ENCODE data around the gene HOXB3.
"Not testable (repeated sequence)": the region's sequence is repeated elsewhere in the genome, so short reads cannot be mapped to it uniquely, and the experiment has no call there.

HOXB3 gene

DNA sequence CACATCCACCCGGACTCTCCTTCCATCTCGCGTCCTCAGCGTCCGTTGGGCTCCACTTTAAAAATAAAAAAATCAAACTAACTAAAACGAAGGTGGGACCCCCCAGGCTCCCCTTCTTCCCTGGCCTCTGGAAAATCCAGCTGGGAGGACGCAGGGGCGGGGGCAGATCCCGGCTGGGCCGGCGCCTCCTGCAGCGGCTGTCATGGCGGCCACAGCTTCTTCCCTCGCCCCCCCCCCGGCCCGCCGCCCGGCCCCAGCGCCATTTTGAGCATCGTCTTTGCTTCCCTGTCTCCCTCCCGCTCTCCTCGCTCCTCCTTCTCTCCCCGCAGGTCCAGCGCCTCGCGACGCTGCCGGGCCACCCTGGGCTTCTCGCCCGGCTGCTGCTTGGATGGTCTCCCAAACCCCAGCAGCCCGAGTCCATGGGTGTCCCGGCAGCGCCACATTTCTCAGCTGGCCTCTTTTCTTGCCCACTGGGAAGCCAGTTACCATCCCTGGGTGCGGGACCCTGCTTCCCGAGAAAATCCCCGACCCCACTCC is 48.4 kb downstream of the HOXB3 start:
- DNase-seq, result no peak

DNA sequence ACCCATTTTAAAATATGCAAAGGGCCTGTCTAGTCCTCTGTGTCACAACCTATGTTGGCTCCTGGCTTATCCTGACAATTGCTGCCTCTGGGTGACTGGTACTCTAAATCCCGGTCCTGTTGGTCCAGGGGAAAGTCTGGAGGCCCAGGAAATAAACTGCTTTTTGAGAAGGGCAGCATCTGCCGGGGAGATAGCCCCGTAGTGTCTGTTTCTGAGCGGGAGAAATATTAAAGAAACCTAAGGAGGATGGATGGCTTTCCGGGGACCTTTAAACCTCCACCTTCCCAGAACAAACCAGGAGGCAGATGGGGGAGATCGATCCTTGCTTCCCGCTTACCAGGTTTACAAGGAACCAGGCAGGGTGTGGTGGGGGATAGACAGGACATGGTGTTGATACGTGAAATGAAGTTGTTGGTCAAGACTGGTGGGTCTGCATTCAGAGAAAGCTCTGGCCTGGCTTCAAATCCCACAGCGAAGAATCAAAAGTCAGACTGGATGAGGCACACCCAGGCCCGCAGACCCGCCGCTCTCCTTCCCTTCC is 48.9 kb downstream of the HOXB3 start:
- DNase-seq, result no peak

DNA sequence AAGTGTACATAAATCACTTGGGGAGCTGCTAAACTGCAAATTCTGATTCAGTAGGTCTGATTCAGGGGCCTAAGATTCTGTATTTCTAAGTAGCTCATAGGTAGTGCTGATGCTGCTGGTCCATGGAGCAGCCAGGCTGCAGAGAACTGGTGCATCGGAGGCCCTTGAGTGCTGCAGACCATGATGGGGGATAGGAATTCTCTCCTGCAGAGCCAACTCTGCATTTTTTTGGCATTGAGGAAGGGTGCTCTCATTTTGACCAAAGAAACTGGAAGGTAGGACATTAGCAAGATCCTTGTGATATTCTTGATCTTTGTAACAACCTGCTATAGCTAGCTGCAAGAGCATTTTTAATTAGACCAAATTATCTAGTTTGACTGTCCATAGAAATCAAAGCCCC is 49.8 kb downstream of the HOXB3 start:
- no peak for DNase-seq

DNA sequence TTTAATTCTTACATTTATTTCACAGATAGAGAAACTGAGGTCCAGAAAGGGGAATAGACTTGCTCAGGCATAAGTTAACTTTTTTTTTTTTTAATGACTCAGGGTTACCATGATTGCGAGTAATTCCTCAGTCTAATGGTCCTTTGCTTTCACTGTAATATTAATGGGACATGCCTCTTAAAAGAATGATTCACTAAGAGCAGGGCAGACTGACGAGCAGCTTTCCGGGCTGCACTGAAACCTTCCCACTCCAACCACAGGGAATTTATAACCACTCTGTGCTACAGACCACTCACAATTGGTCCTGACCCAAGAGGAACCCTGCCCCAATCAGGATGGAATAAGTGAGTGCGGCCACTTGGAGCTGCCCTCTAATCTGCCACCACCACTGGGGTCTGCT is 50.9 kb downstream of the HOXB3 start:
- DNase-seq, result no peak

DNA sequence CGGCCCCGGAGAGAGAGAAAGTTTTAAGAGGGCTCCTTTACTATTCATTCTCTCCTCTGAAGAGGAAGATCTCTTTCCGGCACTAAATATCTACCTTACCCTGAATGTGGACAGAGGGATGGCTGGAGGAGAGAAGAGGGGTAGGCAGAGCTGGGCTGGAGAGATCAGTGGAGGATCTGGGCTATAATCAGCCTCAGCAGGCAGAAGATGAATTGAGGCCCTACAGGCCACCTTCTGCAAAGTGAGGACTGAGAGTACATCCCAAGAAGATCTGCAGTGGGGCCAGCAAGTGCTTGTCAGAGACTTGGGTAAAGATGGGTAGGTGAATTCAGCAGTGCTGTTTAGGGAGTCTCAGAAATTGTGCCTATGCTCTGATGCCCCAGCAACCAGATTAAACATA is 52.7 kb downstream of the HOXB3 start:
- DNase-seq, result no peak

DNA sequence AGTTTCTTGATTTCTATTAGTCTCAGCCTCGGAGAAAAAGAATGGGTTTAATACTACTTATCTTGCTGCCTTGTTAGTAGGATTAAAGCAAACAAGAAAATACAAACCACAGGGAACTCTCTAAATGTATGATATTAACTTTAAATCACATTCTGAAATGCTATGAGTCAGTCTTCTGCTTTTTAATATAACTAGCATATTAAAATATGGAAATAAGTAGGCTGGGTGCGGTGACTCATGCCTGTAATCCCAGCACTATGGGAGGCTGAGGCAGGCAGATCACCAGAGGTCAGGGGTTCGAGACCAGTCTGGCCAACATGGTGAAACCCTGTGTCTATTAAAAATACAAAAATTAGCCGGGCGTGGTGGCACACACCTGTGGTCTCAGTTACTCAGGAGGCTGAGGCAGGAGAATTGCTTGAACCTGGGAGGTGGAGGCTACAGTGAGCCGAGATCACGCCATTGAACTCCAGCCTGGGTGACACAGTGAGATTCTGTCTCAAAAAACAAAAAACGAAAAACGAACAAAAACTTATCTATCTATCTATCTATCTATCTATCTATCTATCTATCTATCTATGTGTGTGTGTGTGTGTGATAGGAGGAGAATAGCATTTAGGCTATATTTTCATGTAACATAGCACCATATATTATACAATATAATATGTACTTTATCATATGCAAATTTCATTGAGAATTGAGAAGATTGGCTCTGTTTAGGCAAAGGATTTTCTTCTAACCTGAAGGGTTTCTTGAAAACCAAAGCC is 54.1 kb downstream of the HOXB3 start:
- DNase-seq, result not testable (repeated sequence)

DNA sequence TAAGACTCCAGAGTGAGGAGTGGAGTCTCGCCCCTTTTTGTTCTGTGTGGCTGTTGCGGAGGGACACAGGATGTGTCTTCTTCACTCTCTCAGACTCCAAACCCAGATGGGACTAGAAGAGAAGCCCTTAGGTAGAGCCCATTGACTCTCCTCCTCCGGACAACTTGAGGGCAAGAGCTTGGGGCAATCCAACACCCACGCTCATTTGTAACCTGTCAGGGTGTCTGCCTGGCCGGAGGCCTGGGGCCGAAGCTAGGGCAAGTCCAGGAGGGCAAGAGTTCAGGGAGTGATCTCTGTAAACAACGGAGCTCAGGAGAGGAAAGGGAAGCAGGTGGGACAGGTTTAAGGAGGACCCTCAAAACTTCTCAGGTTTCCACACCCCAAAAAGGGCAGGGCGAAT is 57.8 kb downstream of the HOXB3 start:
- no peak for DNase-seq

DNA sequence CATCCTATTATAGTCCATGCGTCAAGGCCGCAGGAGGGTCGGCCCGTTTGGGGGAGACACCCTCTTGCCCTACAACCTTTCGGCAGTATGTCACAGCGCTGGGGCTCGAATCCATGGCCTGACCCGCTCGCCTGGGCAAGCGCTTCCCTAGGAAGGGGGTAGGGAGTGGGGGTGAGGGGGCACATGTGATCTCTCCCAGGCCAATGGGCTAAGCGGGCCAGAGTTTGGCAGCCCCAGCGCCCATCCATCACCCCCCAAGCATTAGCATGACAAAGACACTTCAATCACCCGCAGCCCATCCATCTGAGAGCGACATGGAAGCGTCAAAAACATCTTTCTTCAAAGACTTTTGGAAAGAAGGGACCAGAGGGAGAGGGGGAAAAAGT is 59.2 kb downstream of the HOXB3 start, which contains the start of gene HOXB1:
HOXB1 (minus strand) TSS at position 125 of the 386 bp plus-strand sequence; CDS start at position 18, 107 bp downstream.
- DNase-seq, result no peak

DNA sequence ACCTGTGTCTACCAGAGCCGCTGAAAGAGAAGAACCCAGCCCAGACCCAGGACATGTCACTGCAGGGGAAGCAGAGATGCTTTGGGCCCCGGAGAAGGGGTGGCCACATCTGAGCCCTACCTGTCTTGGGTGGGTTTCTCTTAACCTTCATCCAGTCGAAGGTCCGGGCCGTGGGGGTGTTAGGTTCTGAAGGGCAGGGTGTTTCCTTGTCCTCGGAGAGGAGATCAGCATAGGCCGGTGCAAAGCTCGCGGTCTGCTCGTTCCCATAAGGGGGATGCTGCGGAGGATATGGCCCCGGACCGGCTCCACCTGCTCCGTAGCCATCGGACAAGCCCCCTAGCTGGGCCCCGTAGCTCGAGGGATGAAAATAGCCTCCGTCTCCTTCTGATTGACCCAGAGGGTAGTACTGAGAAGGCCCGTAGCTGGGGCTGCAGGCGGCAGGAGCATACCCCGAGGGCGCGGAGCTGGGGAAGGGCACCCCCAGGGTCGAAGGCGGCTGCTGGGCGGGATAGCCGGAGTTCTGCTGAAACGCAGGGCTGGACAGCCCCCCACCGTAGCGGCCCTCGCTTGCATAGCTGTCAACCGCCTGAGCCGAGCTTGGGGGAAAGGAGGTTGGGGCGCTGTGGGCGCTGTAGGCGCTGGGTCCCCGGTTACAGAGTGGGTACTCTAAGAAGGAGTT is 59.7 kb downstream of the HOXB3 start:
- no peak for DNase-seq

DNA sequence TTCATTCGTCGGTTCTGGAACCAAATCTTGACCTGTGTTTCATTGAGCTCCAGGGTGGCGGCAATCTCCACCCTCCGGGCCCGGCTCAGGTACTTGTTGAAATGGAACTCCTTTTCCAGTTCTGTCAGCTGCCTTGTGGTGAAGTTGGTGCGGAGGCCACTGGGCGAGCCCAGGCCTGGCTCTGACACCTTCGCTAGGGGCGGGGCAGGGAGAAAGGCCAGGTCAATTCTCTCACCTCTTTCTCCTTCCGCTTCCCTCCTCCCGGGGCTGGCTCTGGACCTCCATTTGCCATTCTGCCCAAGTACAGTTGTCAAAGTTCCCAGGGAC is 60.4 kb downstream of the HOXB3 start:
- no peak for DNase-seq

DNA sequence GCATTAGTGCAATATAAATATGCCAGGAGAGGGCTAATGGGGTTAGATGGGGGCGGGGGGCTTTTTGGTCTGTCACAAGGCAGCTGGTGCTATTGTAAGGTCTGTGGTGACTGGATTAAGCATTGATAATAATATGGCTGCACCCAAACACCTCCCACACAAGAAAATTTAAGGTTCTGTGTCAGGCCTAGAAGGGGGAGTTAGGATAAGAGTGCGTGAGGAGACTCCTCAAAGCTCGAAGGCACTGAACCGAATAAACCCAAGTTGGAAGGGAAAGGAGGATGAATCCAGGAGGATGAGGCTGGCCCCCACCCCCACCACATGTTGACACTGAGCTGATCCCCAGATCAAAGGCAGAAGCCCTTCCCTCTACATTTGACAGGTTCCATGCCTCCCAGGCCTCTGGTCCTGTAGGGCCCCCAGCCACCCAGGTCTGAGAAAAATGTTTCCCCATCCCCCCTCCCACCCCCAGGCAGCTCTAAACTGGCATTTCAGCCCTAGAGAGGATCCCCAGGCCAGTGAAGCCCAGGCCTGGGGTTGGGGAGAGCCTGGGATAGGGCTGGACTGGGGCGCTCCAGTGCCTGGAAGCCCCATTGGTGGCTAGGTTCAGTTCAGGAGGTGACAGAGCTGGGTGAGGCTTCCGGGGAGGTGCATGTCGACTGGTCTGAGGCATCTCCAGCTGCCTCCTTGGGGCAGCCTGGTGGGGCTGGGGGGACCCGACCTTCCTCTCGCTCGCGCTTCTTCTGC is 60.9 kb downstream of the HOXB3 start:
- DNase-seq, result no peak

DNA sequence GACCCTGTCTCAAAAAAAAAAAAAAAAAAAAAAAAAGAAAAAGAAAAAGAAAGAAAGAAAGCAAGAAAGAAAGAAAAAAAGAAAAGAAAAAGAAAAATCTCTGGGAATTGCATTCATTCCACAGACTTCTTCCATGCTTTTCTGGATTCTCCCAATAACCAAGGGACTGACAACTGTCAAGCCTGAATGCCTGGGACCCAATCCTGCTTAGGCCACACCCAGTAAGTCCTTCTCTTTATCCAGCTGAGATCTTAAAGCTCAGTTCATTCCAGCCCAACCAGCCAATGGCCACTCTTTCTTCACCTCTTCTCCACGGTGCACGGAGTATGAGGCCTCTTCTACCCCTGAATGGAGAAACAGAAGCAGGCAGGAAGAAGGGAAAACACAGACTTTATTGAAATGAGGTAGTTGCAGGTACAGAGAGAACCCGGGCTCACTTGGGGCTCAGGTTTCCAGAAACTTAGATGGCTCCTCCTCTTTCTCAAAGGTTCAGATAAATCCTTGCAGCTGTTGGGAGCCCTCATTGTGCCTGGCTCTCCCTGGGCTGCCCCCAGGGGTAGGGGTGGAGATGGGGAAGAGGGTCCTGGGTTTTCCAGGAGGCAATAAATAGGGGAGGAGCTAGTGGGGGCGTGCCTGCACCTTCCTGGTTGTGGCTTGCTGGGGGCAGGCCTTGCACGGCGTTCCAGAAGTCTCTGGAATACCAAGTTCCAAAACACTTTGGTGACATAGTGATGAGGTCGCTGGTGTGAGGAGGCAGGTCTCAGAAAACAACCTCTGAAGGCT is 61.7 kb downstream of the HOXB3 start:
- no peak for DNase-seq

DNA sequence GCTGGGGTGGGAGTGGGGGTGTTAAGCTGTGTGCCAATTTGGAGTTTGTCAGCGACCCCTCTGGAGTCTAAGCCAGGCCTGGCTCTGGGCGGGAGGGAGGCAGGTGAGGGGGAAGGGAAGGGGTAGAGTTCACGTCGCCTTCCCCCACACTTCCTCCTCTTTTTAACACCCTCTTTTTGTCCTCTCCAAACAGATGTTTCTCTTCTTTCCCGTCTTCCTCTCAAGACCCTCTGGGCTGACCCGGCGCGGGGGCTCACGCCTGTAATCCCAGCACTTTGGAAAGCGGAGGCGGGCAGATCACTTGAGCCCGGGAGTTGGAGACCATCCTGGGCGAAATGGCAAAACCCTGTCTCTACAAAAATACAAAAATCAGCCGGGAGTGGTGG is 62.5 kb downstream of the HOXB3 start:
- no peak for DNase-seq

DNA sequence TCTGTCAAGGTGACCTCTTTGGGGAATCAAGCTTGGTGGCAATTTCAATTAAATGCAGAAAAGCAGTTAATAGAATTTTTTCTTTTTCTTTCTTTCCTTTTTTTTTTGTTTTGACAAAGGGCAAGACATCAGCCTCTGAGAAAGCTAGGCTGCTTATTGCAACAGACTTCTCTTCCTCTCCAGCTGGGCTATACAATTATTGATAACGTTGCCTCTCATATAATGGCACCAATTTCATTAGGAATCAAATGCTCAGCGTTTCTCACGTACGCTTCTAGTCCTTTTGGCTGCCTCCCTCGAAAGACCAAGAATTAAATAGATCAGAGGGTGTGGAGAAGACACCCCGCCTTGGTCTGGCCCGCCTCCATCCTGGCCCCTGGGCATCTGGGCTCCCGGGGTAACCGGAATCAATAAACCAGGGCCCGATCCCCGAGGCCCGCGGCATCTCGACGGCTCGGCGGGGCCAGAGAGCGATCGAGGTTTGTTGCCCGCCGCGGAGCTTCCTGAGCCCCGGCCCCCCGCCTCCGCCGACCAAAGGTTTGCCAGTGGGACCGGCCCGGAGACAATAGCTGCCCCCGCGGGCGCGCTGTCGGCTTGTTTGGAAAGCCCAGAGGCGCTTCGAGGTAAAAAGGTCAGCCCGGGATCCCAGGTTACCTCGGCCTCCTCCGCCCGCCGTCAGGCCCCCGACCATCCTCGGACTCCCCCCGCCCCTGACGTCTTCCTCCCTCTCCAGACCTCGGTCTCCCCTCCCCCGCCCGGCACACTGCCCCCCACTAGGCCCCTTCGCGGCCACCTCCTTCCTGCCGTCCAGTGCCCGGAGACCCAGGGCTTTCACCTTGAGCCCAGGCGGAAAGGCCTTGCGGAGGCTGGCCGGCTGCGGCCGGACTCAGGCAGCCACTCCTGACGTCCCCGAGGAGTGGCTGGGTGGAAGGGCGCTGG is 63.2 kb downstream of the HOXB3 start:
- no peak for DNase-seq

DNA sequence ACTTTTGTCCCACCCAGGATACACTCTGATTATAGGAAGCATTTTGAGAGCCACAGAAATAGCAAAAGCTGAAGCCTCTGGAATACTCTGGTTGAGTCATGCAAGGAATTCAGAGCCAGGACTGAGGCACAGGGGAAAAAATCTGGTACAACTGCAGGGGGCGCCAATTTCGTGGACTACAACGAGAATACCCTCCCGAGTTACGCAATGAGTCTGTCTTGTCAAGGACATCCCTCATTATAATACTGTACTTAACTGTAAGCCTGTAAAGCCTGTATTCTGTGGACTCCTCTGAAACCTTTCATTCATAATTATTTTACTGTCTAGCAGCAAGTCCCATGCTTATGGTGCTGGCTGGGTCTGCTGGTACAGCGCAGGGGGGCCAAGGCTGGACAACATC is 67.0 kb downstream of the HOXB3 start:
- DNase-seq, result no peak

DNA sequence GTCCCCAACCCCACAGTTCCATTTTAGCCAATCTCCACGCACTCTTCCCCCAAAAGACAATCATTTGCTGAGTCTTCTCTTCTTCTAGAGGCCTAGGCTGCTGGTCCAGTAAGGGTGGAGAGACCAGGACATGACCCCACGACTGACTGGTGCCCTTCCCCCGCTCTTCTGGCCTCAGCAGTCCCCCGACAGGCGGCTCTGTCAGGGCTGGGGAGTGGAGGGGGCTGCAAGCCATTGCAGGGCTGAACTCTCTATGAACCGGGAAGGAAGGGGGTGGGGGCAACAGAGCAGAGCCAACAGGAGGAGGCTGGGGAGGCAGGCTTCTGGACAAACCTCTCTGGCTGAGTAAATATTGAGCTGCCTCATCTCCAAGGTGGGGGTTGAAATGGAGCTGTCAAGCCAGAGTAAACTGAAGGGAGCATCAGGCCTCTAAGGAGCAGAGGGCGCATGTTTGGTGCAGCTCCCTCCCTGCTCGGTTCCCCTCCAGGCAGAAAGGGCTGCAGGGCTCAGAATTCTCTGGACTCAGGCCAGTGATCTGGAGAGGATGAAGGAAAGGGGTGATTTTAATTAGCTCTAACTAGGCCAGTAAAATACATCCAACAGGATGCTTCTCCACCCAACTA is 67.9 kb downstream of the HOXB3 start:
- DNase-seq, result no peak

DNA sequence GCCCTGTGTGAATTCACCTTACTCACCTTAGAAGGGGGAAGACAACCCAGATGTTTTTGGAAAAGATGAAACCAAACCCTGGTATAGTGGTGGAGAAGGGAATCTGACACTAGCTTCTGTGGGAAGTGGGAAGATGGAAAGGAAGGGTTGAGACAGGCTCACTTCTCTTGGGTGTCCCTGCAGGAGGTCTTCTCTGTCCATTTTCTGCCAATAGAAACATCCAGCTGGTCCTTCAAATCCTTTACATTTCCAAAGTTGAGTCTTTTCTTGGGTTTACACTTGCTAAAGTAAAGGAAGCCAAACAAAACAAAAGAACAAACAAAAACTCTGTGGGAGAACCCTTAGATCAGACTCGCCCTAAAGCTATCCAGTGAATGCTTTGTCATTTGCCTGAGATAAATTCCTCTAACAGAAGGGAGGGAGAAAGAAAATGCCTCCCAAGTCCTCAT is 69.4 kb downstream of the HOXB3 start:
- no peak for DNase-seq

DNA sequence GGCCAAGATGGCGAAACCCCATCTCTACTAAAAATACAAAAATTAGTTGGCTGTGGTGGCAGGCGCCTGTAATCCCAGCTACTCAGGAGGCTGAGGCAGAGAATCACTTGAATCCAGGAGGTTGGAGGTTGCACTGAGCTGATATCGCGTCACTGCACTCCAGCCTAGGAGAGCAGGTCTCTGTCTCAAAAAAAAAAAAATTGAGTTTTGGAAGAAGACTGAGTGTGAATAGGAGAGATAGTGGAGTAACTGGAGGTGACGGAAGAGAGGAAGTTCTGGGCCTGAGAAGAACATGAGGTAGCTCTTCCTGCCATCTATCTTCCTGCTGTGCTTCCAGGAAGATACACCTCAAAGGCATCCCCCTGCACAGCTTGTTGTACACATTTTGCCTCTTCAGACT is 70.6 kb downstream of the HOXB3 start:
- no peak for DNase-seq

DNA sequence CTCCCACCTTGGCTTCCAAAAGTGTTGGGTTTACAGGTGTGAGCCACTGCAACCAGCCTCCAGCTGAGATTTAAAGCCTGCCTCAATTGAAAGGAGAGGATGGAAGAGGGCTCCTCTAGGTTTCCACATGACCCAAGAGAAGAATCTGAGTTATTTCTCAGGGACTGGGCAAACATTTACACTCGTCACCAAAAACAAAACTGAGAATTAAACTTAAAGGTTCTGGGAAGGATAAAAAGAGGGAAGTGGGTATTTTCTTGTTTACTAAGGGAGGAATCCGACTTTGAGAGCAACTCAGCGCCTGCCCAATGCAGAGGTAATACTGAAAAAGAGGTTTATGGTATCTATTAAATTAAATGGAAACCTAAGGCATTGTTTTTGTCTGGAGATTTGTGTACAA is 72.6 kb downstream of the HOXB3 start:
- DNase-seq, result no peak

DNA sequence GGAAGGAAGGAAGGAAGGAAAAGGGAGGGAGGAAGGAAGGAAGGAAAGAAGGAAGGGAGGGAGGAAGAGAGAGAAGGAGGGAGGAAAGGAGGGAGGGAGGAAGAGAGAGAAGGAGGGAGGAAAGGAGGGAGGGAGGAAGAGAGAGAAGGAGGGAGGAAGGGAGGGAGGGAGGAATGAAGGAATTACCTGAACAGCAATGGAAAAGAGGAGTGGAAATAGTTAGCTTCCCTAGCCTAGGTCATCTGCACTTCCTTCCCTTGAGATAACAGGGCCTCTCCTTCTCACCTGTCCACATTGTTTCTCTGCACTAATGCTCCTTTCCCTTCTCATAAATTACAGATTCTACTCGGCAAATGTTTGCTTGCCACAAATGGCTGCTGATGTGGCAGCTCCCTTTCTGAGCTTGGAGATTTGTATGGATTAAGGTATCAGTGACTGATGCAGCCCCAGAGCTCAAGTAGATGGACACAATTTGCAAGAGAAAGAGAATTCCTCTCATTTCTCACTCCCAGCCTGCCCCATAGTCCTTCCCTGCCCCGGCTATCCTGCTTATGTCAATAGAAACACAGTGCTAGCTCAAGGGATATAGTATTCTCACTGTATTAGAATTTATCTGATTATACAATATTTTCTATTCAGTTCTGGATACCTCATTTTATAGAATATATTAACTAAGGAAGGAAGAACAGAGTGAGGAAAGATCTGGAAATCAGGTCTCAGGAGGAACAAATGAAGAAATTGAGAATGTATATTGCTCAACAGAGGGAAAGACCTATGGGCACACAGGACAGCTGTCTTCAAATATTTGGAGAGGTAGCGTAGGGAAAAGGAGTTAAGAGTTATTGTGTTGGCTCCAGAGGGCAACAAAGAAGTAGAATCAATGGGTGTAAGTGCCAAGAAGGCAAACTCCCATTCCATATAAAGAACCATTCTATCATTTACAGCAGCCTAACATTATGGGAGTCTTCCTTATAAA is 73.8 kb downstream of the HOXB3 start:
- DNase-seq, result no peak

Measured in NCI-H2107 (cell line).